ENCODE measurements around the gene ZNF768.

ZNF768 gene

DNA sequence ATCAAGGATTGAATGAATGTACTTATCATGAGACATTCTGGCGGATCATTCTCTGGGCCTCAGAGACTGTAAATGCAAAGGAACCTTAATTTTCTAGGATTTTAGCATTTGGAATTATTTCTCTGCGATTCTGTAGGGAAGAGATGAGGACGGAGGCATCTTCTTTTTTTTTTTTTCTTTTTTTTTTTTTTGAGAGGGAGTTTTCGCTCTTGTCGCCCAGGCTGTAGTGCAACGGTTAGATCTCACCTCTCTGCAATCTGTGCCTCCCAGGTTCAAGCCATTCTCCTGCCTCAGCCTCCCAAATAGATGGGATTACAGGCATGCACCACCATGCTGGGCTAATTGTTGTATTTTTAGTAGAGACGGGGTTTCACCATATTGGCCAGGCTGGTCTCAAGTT lies 51.7 kb downstream of the ZNF768 start:
- no peak for DNase-seq (ENCODE audit: low read depth)
- no peak overlapping the region for H3K4me3 ChIP-seq (ENCODE audit: low read depth, low read length)
- TF ChIP-seq, protein P1, sequence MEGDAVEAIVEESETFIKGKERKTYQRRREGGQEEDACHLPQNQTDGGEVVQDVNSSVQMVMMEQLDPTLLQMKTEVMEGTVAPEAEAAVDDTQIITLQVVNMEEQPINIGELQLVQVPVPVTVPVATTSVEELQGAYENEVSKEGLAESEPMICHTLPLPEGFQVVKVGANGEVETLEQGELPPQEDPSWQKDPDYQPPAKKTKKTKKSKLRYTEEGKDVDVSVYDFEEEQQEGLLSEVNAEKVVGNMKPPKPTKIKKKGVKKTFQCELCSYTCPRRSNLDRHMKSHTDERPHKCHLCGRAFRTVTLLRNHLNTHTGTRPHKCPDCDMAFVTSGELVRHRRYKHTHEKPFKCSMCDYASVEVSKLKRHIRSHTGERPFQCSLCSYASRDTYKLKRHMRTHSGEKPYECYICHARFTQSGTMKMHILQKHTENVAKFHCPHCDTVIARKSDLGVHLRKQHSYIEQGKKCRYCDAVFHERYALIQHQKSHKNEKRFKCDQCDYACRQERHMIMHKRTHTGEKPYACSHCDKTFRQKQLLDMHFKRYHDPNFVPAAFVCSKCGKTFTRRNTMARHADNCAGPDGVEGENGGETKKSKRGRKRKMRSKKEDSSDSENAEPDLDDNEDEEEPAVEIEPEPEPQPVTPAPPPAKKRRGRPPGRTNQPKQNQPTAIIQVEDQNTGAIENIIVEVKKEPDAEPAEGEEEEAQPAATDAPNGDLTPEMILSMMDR (IDR thresholded peaks at IDR 0.05; ENCODE audit: low read depth, low read length, missing control alignments) = no peak

GRCh38 chr16:30474074-30474452 lies 52.3 kb downstream of the ZNF768 start:
- H3K4me3 ChIP-seq (ENCODE audit: low read depth, low read length) = peak overlapping the region; percentile 65
- DNase-seq (ENCODE audit: low read depth) = no peak
- TF ChIP-seq, protein P1 (IDR thresholded peaks at IDR 0.05; ENCODE audit: low read depth, low read length, missing control alignments) = no peak

Measured in GM12864 (cell line).